SIG-M5 (cell line): Measurements from ENCODE around the gene SYT12.
"Not testable (repeated sequence)": the region's sequence is repeated elsewhere in the genome, so short reads cannot be mapped to it uniquely, and the experiment has no call there.

Experiments used
- DNase-seq: peaks from one replicate; lab custom pipeline; 2025; lab: John Stamatoyannopoulos, UW

The SYT12 gene

DNA sequence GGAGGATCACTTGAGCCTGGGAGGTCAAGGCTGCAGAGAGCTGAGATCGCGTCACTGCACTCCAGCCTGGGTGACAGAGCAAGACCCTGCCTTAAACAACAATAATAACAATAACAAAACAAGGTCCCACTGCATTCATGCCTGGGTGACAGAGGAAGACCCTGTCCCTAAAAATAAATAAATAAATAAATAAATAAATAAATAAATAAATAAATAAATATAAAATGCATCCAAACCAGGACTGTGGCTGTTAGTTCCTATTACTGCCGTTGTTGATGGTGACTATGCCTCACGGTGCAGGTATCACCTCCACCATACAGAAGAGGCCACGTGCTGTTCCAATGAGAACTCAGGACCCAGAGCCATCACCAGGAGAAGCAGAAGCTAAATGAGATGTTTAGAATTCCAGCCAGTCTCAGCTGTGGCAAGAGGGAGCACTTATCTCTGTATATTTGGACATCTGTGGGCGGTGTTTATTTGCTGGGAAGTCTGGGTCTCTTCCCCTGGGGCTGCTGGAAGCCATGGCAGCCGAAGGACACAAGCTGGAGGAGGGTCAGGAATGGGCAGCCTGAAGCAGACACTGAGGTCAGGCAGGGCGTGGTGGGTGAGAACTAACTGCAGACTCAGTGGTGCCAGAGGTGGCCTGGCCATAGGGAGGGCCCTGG is 26.2 kb upstream of the SYT12 start:
- DNase-seq, result no peak

DNA sequence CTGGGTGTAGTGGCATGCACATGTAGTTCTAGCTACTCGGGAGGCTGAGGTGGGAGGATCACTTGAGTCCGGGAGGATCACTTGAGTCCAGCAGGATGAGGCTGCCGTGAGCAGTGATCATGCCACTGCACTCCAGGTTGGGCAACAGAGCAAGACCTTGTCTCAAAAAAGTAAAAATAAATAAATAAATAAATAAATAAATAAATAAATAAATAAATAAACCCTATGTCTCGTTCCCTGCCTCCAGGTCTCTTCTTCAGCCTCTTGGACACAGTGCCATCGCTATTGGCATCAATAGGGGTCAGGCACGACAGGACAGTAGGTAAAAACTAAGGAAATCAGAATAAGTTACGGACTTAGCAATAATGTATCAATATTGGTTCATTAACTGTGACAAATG is 23.4 kb upstream of the SYT12 start:
- DNase-seq, result no peak

DNA sequence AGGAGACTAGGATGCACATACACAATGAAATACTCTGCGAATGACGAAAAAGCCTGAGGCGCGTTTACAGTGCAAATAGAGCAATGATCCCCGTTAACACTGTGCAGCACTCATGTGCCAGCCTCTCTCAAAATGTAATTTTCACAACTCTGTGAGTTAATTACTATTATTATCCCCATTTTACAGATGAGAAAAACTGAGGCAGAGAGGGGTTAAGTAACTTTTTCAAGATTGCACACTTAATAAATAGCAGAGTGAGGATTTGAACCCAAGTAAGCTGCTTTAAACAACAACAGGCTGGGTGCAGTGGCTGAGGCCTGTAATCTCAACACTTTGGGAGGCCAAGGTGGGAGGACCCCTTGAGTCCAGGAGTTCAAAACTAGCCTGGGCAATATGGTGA is 21.6 kb upstream of the SYT12 start:
- DNase-seq, result no peak

DNA sequence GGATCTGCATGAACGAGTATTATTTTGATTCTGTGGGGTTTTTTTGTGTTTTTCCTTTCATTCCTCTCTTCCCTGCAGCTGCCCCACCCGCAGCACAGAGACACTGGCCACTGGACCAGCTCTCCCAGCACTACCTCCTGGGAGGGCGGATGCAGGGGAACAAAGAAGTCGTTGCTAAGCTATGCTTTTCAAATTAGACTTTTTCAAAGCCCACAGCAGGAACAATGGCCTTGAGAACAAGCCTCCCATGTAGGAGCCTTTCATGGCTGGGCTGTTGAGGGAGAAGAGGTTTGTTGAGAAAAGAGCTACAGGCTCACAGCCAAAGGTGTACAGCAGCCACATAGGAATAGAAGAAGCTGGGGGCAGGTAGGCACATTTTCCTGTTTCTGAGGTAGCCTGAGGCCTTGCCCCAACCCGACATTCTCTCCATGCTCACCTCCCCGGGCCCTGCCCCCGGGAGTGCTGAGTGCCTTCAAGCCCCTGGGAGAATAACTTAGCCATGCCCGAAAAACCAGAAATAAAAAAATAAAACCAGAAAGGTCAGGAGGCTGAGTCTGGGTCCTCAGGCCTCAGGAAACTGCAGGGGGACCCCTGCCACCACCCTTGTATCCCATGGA is 20.5 kb upstream of the SYT12 start:
- DNase-seq, result no peak

DNA sequence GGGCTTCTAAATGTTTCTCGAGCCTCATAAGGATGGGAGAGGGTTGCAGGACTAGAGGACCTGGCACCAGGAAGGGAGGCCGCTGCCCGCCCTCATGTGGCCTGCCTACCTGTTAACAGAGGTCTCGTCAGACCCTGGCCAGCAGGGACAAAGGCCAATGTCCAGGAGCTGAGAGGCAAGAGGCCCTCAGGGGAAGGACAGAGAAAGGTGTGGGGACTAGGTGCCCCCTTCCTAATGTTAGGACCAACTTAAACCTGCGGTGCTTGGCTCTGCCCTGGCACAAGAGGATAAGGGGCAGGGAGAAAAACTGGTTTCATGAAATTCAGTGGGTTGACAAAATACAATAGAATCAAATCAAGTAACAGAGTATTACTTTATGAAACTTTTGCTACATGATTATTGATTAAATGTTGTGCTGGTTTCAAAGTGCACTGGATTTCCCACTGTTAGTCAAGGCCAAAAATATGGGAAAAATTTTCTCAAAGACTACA is 20.0 kb upstream of the SYT12 start:
- no peak for DNase-seq

DNA sequence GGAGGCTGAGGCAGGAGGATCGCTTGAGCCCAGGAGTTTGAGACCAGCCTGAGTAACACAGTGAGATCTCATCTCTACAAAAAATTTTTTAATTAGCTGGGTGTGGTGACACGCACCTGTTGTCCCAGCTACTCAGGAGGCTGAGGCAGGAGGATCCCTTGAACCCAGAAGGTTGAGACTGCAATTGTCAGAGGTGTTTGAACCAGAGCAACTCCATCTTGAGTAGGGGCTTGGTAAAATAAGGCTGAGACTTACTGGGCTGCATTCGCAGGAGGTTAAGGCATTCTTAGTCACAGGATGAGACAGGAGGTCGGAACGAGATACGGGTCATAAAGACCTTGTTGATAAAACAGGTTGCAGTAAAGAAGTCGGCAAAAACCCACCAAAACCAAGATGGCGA is 17.7 kb upstream of the SYT12 start:
- DNase-seq, result not testable (repeated sequence)

DNA sequence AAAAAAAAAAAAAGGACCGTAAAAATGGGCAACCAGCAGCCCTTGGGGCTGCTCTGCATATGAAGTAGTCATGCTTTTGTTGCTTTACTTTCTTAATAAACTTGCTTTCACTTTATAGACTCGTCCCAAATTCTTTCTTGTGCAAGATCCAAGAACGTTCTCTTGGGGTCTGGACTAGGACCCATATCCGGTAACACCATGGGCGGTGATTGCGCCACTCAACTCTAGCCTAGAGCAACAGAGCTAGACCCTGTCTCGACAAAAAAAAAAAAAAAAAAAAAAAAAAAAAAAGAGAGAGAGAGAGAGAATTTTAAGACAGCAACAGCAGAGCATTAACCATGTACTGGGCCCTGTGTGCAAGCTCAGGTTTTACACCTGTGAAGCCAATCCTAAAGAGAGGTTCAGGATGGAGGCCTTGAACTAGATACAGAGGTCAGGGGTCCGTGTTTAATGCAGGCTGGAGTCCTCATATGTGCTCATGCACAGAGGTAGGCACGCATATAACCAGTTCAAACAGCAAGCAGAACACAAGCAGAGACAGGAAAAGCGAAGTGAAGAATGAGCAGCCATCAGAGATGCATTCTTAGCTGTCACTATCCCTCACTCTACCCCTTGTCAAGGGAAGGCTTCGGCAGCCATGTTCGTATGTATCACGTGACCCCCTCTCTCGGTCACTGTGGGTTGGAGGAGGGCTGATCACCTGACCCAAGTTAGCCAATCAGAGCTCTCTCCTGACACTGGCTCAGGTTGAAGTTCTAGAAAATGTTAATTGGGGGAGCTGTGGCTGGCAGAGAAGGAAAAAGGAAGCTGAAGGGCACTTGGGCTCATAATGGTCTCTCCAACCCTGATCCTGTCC is 16.7 kb upstream of the SYT12 start:
- no peak for DNase-seq

DNA sequence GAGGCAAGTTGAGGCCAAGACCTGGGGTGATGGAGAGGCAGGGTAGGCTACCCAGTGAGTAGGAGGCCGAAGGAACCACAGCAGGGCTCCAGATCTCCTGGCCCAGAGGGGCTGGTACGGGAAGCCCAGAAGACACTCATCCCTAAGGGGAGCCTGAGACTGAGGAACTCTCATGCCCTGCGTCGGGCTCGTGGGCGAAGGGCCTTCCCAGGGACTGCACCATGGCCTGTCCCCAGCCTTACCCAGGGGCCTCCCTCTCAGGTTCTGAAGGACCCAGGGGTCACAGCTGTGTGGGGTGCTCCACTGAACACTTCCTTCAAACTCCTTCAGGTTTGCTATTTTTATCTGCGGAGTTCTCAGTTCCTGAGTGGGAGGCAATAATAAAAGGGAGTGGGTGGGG is 15.8 kb upstream of the SYT12 start:
- no peak for DNase-seq

DNA sequence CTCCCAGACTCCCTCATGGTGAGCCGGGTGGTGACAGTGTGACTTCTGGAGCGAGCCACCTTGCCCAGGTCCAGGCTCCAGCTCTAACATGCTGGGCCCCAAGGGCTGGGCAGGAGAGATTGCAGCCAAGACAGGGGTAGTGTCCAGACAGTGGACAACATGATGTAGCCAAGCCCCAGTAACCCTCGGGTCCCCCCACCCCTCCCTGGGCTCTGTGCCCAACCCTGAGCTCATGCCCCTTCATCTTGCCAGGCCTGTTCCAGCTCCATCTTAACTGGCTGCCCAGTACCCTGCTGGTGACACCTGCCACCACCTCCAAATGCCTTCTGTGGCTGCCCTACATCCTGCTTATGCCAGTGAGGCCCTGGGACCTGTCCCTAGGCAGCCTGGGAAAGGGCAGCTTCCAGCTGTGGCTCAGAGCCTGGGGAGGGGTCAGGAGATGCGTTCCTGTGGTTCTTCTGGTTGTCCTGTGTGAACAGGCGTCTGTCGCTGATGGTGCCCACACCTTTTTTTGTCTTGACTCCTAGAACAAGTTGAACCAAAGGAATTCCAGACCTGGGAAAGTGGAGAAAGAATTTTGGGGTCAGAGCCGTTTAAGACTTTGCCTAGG is 12.5 kb upstream of the SYT12 start:
- no peak for DNase-seq

DNA sequence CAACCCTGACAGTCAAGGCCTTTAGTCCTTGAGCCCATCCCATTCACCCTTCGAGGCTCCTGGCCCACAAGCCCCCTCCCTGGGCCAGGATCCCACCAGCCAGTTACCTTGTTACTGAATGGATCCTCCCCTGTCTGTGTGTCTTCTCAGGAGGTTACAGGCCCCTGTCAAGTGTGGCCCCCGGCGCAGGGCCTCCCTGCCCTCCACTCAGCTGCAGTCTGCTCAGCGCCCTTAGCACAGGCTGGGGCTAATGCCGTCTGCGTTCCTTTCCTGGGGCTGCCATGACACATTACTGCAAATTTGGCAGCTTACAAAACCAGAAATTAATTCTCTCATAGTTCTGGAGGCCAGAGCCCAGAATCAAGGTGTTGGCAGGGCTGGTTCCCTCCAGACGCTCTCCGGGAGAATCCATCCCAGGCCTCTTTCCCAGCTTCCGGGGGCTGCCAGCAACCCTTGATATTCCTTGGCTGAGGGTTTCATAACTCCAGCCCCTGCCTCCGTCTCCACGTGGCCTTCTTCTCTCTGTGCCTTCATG is 9.4 kb upstream of the SYT12 start:
- DNase-seq, result no peak

DNA sequence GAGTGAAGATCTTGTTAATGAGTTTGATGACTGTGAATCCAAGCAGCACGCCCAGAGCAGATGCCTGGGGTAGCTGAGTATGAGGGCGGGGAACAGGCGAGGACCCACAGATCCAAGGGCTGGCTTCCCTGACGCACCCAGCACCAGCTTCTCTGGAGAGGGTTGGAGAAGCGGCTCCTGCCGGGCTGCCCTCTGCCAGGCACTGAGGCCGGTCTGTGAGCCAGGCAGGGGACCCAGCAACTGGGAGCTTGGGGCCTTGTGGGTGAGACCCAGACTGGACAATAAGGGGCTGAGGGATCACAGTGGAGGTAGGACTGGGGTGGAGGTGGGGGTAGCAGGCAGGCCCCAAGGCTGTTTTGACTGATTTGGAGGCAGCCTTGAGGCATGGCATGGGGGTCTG is 8.6 kb upstream of the SYT12 start:
- DNase-seq, result no peak

DNA sequence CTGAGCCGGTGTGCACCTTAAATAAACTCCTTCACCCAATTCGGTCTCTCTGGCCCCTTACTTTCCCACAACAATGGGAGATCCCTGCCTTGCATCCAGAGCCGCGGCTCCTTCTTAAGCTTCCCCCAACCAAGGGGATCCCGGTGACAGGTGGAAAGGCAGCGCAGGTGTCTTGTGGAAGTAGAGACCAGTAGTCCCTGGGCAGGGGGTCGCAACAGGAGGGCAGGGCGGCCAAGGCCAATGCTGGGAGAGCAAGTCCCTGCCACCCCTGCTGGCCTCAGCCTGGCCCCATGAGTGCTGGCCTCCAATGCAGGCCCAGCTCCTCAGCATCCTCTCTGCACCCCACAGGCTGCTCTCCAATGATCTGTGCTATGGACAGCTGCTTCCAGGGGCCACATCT is 7.9 kb upstream of the SYT12 start:
- no peak for DNase-seq

DNA sequence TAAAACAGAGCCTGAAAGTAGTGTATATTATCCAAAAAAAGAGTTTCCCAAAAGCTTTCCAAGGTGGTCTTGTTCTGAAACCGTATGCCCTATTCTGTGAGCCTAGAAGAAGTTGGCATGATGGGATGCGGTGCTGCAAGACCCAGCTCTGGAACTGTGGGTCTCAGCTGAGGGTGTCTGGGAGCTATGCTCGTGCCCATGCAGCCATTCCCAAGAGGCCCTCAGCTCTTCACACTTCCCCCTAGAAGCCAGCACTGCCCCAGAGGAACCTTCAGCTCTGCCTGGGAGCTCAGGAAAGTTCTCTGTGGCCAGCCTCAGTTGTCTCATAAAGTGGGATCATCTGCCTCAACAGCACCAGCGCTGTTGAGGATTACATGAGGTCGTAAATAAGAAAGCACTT is 6.4 kb upstream of the SYT12 start:
- DNase-seq, result no peak

DNA sequence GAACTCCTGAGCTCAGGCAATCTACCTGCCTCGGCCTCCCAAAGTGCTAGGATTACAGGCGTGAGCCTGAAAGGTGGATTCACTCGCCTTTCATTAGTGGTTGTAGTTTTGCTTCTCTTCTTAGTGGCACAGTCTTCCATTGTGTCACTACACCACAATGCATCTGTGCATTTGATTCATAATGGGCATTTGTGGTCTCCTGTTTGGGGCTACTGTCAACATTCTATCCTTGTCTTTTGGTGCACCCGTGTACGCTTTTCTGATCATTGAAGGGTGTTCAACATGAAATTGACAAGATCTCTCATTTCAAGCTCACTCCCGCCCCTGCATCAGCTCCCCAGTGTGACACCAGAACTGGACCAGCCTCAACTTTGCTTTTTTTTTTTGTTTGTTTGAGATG is 2.0 kb upstream of the SYT12 start:
- DNase-seq, result no peak

DNA sequence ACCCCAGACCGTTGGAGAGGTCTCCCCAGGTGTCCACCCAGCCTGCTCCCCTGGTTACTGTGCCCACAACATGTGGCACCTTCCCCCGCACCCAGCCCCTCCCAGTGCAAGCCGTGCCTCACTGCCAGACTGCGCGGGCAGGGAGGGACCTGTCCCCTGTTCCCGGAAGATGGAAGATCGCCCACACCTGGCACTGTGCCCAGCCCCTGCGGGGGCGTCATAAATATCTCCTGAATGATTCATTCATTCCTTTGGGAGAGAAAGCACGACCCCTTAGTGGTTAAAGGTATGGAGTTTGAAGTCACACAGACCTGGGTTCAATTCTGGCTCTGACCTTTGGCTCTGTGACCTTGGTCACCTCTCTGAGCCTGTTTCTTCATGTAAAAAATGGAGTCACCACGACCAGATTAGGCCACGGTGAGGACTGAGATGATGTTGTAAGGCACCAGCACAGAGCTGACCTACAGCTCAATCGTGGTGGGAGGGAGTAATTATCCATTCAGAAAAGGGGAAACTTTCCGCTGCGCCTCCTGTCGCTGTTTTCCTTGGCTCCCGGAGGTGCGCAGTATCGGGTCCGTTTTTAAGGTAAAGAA is 497 bp upstream of the SYT12 start:
- DNase-seq, result no peak

DNA sequence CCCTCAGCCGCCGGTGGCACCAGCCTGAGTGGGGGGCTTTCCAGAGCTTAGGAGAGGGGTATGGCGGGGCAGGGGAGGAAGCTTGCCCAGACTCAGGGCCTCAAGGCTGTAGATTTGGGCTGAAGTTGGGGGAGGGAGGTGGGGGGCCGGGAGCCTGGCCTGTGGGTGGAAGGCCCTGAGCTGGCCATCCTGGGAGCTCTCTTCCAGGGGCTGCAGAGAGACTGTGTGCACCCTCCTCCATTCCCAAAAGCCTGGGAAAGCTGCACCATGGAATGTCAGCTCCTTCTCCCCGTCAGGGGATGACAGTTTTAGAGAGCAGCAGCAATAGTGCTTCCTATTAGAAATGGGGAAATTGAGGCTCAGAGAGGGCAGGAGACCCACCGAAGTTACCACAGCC is 1.0 kb downstream of the SYT12 start:
- DNase-seq, result no peak

DNA sequence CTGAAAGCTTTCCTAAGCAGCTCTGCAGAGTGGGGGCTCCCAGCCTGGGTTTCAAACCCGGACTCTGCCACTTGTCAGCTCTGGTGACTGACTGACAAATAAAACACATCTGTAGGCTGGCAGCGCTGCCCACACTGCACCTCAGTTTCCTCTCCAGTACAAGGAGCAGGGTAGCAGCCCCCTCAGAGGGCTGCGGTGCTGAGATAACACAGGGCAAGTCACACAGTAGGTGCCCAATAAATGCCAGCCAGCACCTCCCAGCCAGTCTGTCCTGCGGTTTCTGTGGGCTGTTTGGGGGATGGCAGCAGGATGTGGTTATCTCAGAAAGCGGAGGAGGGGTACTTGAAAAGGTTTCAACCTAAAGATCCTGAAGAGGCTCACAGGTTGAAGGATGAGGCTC is 1.5 kb downstream of the SYT12 start:
- no peak for DNase-seq

DNA sequence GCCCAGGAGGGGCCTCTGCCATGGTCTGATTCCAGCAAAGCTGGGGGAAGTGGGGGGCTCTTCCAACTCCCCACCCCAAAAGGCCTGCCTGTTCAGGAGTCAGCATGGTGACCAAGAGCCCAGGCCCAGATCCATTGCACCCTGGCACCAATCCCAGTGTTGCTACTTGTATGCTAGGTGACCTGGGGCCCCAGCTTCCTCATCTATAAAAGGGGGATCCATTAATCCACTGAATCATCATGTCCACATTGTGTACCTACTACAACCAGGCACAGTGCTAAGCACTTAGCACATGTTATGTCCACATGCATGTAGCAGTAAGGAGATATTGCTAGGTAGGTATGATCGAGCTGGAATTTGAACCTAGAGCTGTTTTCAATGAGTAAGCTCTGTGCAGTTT is 2.0 kb downstream of the SYT12 start:
- no peak for DNase-seq

DNA sequence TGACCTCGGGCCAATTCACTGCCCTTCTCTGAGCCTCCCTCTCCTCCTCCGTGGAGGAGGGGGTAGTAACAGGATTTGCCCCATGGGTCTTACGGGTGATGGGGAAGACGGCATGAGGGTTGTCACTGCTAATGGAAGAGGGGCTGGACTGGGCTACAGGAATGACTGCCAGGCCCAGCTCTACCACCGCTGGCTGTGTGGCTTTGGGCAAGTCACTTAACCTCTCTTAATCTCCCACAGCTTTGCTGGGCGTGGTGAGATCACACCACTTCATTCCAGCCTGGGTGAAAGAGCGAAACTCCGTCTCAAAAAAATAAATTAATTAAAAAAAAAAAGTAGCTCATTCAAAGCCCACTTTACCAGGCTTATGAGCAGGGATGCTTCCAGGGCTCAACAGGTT is 2.8 kb downstream of the SYT12 start:
- no peak for DNase-seq

DNA sequence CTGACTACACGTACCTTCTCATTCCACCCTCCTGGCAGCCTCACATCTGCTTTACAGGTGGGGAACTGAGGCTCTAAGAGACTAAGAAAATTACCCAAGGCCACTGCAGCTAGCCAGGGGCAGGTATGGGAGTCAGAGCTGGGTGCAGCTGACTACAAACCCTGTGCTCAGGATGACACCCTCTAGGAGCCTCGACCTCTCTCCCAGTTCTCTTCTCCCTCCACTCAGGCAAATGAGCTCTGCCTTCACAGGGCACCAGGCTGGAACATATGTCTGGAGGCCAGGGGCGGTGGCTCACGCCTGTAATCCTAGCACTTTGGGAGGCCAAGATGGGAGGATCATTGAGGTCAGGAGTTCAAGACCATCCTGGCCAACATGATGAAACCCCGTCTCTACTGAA is 4.0 kb downstream of the SYT12 start:
- no peak for DNase-seq

DNA sequence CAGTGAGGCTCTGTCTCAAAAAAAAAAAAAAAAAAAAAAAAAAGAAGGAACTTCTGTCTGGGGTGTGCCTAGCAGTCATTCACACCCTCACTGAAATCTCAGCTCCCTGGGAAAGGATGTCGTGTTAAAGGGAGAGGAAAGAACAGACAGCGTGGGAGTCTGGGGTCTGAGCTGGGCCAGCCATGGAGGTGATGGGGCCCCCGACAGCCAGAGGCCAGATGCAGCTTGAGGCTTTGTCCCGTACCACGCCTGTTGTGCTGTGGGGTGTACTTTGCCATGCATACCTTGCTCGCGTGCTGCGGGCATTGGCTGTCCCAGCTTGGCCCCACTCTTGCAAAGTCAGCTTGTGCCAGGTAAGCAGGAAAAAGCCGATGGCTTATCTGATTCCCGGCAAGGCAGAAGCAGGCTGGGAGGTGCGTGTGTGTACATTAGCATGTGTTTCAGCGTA is 4.6 kb downstream of the SYT12 start:
- no peak for DNase-seq

DNA sequence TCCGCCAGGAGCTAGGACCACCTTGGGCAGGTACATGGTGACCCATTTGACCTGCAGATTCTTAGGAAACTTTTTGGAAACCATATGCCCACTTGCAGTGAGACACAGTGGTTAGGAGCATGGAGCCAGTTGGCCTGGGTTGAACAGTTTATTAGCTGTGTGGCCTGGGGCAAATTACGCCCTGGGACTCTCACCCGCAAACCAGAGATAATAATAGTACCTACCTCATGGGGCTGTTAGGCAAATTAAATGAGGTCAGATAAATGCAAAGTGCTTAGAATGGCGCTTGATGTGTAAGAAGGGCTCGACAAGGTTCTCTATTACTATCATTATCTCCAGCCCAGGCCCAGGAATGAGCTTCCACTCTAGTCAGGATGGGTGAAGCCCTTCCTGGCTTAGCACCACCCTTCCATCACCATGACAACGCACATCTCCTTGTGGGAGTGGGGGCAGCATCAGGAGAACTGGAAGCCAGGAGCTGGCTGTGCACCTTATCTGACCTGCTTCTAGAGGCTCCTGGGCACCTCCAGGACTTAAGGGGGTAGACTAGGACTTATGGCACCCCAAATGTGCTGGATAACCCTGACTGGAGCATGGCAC is 5.1 kb downstream of the SYT12 start:
- DNase-seq, result no peak
